LNCAP (cell line): ENCODE measurements around the gene TWNK.

Experiments used
- CTCF ChIP-seq: fragments of 450-650 bp; IDR thresholded peaks from 2 replicates; pipeline ENCODE4 v1.5.1; 2017; ENCODE audit warnings: mild to moderate bottlenecking

The TWNK gene

GRCh38 chr10:100998991-100999741, 11.8 kb downstream of the TWNK start:
- peak; percentile 72 for TF ChIP-seq CTCF

- no peak for TF ChIP-seq CTCF
These were observed 12.4 kb downstream of the TWNK start, which contains the start of gene LZTS2 for GRCh38 chr10:100999742-101000126. LZTS2 (plus strand) TSS chr10:100999808; CDS start chr10:101002539, 2,731 bp downstream.

- no peak for TF ChIP-seq CTCF
These were observed 13.0 kb downstream of the TWNK start for GRCh38 chr10:101000127-101000914.

- TF ChIP-seq CTCF, result no peak
These were observed 13.7 kb downstream of the TWNK start for GRCh38 chr10:101000915-101001658.

- no peak for TF ChIP-seq CTCF
These were observed 14.3 kb downstream of the TWNK start for GRCh38 chr10:101001659-101002035.

GRCh38 chr10:101002456-101002855, 15.1 kb downstream of the TWNK start:
- no peak for TF ChIP-seq CTCF

GRCh38 chr10:101003639-101004206, 16.4 kb downstream of the TWNK start:
- TF ChIP-seq CTCF, result no peak
